GM21423 (cell line): ENCODE measurements around the gene FOXJ3.

Source experiments
- ATAC-seq: cut with Tn5 transposase; IDR thresholded peaks from one replicate; pipeline ENCODE4 v1.9.1; 2021; ENCODE audit warnings: mild to moderate bottlenecking, moderate library complexity; ENCODE audit not compliant: unreplicated experiment

Gene FOXJ3

GRCh38 chr1:42127767-42128166 lies 207.3 kb downstream of the FOXJ3 start:
- no peak for ATAC-seq
